Cardiac fibroblast (primary cell): ENCODE data around the gene GPC3.
A peak's percentile ranks its signal among the peaks of the same experiment; 100 is the strongest.

ENCODE experiments used
- DNase-seq, 2 donors: peaks; one replicate each; pipeline versions ENCODE4 v3.0.0 to v3.0.0-alpha.2; 2010; ENCODE audit warnings: low read depth in 2 of 2
- H3K4me3 ChIP-seq, 2 donors: replicated peaks in 1 of 2; 1 replicate in 1 of 2; 2 replicates in 1 of 2; pipeline ENCODE4 v1.5.1; 2011; ENCODE audit warnings: low read depth in 2 of 2, low read length in 2 of 2, mild to moderate bottlenecking in 2 of 2, moderate library complexity in 1 of 2
- TF ChIP-seq, protein P1 (sequence below): IDR thresholded peaks from one replicate; pipeline ENCODE4 v1.5.1; 2011; ENCODE audit warnings: low read depth, mild to moderate bottlenecking, low read length, inconsistent platforms

The GPC3 gene

DNA sequence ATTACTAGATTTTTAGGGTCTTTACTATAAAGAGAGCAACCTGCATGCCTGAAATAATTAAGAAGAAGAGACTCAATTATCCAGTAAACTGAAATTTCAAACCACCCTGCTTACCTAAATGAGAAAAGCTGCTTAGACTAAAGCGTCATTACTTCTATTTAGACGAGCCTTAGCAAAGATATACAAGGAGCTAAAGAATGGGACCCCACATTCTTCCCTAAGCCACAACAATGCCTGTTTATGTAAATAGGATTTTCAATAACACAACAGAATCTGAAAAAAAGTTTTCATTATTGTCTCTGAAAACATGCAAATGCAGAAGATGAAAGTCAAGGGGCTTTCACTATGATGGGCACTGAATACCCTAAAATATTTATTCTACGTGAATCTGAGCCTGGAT is 16.2 kb downstream of the GPC3 start:
- H3K4me3 ChIP-seq: no peak overlapping the region
- no peak for DNase-seq
- TF ChIP-seq, protein P1, sequence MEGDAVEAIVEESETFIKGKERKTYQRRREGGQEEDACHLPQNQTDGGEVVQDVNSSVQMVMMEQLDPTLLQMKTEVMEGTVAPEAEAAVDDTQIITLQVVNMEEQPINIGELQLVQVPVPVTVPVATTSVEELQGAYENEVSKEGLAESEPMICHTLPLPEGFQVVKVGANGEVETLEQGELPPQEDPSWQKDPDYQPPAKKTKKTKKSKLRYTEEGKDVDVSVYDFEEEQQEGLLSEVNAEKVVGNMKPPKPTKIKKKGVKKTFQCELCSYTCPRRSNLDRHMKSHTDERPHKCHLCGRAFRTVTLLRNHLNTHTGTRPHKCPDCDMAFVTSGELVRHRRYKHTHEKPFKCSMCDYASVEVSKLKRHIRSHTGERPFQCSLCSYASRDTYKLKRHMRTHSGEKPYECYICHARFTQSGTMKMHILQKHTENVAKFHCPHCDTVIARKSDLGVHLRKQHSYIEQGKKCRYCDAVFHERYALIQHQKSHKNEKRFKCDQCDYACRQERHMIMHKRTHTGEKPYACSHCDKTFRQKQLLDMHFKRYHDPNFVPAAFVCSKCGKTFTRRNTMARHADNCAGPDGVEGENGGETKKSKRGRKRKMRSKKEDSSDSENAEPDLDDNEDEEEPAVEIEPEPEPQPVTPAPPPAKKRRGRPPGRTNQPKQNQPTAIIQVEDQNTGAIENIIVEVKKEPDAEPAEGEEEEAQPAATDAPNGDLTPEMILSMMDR: no peak

DNA sequence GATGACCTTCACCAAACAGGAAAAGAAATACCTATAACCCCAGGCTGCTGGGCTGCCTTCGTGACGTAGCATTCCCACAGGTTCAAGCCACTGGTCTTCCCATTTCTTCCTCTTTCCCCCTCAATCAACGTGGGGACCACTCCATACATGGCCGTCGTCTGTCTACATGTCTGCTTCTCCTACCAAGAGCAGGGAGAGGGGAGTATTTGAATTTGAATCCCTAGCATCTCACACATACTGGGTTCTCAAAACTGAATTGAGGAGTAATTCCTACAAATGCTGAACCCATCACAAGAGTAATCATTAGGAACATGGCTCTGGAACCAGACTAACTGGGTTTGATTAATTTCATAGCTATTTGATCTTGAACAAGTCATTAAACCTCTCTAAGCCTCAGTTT is 17.3 kb downstream of the GPC3 start:
- no peak overlapping the region for H3K4me3 ChIP-seq
- DNase-seq: no peak
- TF ChIP-seq, protein P1: no peak

DNA sequence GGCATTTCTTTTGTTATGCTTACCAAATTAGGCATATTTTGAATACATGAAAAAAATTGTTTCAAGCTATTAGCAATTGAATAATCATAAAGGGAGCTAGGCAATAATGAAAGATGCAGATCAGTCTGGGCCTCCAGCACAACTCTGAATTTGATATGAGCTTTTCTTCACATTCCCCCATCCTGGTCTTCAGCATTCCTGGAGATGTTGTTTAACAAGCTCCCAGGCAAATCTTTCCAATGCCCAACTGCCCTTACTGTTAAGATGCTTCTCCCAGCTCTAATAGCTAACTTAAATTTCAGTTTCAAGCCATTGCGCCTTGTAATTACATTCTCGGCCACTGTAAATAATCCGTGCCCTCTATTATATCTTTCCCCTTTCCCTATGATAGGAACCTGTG is 19.2 kb downstream of the GPC3 start:
- DNase-seq: no peak
- TF ChIP-seq, protein P1: no peak
- no peak overlapping the region for H3K4me3 ChIP-seq

DNA sequence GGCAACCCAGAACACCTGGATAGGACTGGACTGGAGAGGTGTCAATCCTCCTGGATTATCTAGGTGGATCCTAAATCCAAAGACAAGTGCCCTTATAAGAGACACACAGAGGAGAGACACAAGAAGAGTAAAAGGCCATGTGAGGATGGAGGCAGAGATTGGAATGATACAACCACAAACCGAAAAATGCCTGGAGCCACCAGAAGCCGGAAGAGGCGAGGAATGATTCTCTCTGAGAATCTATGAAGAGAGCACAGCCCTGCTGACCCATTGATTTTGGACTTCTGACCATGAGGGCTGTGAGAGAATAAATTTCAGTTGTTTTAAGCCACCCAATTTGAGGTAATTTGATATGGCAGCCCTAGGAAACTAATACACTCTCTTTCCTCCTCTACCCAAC is 20.1 kb downstream of the GPC3 start:
- no peak for DNase-seq
- TF ChIP-seq, protein P1: no peak
- no peak overlapping the region for H3K4me3 ChIP-seq

DNA sequence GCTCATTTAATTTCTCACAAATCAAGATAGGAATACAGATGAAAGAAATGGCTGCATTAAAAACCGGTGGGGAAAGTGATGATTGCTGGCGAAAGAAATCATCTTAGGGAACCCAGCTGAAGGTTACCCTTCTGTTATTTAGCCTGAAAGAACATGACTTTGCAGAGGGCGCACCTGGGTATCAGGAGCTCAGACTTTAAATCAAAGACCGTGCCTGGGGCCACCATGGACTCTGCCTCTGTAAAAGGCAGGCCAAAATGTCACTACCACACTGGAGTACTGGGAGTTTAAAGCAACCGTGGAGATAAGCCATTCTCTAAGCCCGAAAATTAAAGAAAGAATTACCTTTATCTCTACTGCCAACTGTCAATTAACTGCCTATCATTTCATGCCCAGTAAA is 24.3 kb downstream of the GPC3 start:
- TF ChIP-seq, protein P1: no peak
- H3K4me3 ChIP-seq: no peak overlapping the region
- no peak for DNase-seq

DNA sequence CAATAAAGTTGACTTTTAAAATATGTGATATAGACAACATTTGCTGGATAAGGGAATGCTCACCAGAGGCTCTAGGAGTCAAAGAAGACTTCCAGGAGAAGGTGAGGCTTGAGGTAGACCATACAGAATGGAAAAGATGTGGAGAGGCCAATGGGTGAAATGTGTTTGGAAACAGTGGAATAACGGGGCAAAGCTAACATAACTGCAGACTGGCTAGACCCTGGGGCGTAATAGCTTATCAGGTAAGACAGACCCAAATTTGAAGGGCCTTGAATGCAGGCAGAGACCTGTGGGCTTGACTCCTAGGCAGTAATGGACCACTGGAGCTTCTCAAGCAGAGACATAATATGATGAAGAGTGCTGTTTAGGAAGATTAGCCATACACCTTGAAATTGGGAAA is 25.4 kb downstream of the GPC3 start:
- no peak overlapping the region for H3K4me3 ChIP-seq
- no peak for DNase-seq
- TF ChIP-seq, protein P1: no peak

DNA sequence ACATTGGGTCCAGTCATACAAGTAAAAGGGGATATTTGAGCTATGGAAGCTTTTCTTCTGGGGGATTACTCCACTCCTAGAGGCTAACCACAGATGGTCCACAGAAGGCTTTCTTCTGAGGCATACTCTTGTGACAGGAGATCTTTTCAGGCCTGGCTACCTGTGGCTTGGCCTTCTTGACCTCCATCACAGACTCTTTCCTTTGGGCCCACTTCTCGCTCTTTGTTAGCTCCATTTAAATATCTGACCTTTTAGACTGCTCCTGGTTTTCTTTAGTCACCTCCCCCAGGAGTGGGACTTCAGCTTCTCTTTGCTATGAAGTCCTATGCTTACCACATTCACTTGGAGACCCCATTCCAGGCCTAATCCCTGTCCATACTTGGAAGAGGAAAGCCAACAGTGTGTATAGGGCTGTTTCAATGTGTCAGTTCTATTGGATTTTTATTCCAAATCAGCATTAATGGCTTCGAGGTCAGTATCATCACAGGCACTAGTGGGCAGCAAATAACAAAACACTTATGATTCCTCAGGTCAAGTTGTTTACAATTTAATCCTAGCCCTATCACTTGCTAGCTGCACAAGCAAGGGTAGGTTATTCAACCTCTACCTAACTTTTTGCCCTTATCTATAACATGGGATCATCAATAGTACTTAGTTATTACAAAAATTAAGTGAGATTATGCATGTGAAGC is 26.3 kb downstream of the GPC3 start:
- DNase-seq: peak in 1 of 2 donors; percentile 27
- TF ChIP-seq, protein P1: no peak
- H3K4me3 ChIP-seq: no peak overlapping the region
